Upper lobe of left lung (tissue), 4 donors: ENCODE results near the gene KDSR.

ENCODE experiments used
- CTCF ChIP-seq, 6 experiments: fragments of 450-650 bp in 4 of 6; fragments of 200-600 bp in 2 of 6; sonication (generic) in 2 of 6; IDR thresholded peaks; one replicate each; pipeline ENCODE4 v1.5.1; 2016 to 2019; ENCODE audit warnings: antibody characterized with exemption in 6 of 6
- EP300 ChIP-seq, 4 donors: sonication (generic); formaldehyde crosslinking; IDR thresholded peaks; one replicate each; pipeline ENCODE4 v1.5.1; 2017; ENCODE audit warnings: antibody characterized with exemption in 4 of 4, control low read depth in 2 of 4
- POLR2A ChIP-seq, 4 donors: fragments of 450-650 bp; IDR thresholded peaks; one replicate each; pipeline ENCODE4 v1.5.1; 2016 to 2017; ENCODE audit warnings: antibody characterized with exemption in 4 of 4, mild to moderate bottlenecking in 2 of 4

- TF ChIP-seq CTCF (IDR thresholded peaks at IDR 0.05) (no peak), EP300 (IDR thresholded peaks at IDR 0.05) (no peak), POLR2A (IDR thresholded peaks at IDR 0.05) (no peak)
Observed at GRCh38 chr18:63299837-63300745, 66.9 kb downstream of the KDSR start.
